Esophagus muscularis mucosa (tissue), 4 donors: ENCODE results near the gene POC1A. TPM values are rescaled to one million over a fixed set of nuclear protein-coding genes. Genes with fewer than 3 reads are reported as not detected.

Experiments used
- DNase-seq: peaks from one replicate; pipeline ENCODE4 v3.0.0-alpha.2; 2017; ENCODE audit errors: extremely low spot score
- H3K27ac ChIP-seq, 4 donors: fragments of 200-600 bp; sonication (generic); replicated peaks in 1 of 4; 1 replicate in 3 of 4; 2 replicates in 1 of 4; pipeline ENCODE4 v1.5.1; 2016 to 2019; ENCODE audit warnings: mild to moderate bottlenecking in 1 of 4
- H3K27me3 ChIP-seq, 4 donors: fragments of 200-600 bp; sonication (generic); one replicate each; pipeline versions ENCODE4 v1.5.1 to v1.6.0; 2016 to 2019
- H3K36me3 ChIP-seq, 4 donors: fragments of 200-600 bp; sonication (generic); one replicate each; pipeline ENCODE4 v1.5.1; 2016 to 2019
- H3K4me1 ChIP-seq, 4 donors: fragments of 200-600 bp; sonication (generic); one replicate each; pipeline ENCODE4 v1.5.1; 2016 to 2019
- H3K4me3 ChIP-seq, 4 donors: fragments of 200-600 bp; sonication (generic); 1 replicate in 2 of 4; 2 replicates in 2 of 4; pipeline ENCODE4 v1.5.1; 2016 to 2019; ENCODE audit warnings: mild to moderate bottlenecking in 4 of 4, moderate library complexity in 1 of 4
- H3K9me3 ChIP-seq, 4 donors: fragments of 200-600 bp; sonication (generic); 1 replicate in 3 of 4; 2 replicates in 1 of 4; pipeline ENCODE4 v1.5.1; 2016 to 2019
- EP300 ChIP-seq: sonication (generic); formaldehyde crosslinking; IDR thresholded peaks from one replicate; pipeline ENCODE4 v1.6.1; 2017; ENCODE audit warnings: antibody characterized with exemption
- POLR2A ChIP-seq: fragments of 450-650 bp; IDR thresholded peaks from one replicate; pipeline ENCODE4 v1.6.1; 2017; ENCODE audit warnings: antibody characterized with exemption, moderate library complexity, mild to moderate bottlenecking, low read depth
- POLR2AphosphoS5 ChIP-seq, 2 donors: sonication (generic); formaldehyde crosslinking; IDR thresholded peaks; one replicate each; pipeline ENCODE4 v1.6.1; 2017; ENCODE audit warnings: antibody characterized with exemption in 2 of 2
- WGBS: methylation state at CpG from one replicate; pipeline ENCODE4 v1.1.5; 2018; 5-methylcytosine and 5-hydroxymethylcytosine counted together
- intact Hi-C: fragments of 100-400 bp; cut with DNase I; formaldehyde crosslinking; loops from one replicate; pipeline ENCODE4 v1.15.1; 2023
- total RNA-seq, 4 donors: library from RNA; depleted of rRNA; stranded (reverse); fragments of >200 nt; gene quantifications; one replicate each; pipeline versions ENCODE4 v1.1.0 to v1.2.1, GENCODE V29; 2016
- TF ChIP-seq, protein P1 (sequence below), 3 experiments: fragments of 200-600 bp in 2 of 3; fragments of 450-650 bp in 1 of 3; sonication (generic) in 2 of 3; IDR thresholded peaks; one replicate each; pipeline ENCODE4 v1.5.1; 2017 to 2019; ENCODE audit warnings: antibody characterized with exemption in 3 of 3, mild to moderate bottlenecking in 2 of 3, moderate library complexity in 1 of 3

The POC1A gene
- total RNA-seq, 4 donors from 2014 or later: 0.71 to 2.1 (median 1.2) TPM

DNA sequence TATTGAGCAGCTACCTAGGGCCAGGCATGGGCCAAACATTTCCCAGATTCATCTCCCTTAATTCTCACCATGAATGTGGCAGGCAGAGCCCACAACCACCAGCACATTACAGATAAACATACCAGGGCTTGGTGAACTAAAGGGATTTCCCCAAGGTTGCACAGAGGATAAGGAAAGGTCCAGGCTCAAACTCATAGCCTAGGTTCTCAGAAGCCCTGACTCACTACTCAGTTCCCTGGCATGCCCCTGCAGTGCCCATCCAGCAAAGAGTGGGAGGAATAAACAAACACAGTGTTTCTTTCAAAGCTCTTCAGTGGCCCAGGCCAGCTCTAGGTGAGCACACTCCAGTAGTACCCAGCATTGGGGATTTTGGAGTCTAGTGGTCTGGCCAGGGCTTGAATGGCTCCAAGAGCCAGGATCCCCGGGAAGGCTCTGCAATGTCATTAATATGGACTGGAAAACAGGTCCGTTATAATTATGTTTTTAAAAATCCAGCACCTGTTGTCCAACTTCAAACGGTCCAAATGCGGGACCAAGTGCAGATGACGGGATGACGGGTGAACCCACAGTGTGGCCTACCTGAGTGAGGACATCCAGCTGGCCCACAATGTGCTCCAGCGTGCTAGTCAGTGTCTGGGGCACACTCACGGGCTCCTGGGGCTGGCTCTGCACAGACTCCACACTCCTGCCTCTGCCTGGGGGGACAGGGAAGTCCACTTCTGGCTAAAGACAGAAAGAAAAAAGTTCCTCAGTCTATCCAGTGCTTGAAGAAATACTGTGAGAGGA lies 58.0 kb downstream of the POC1A start:
- no peak overlapping the region for H3K4me3 ChIP-seq
- WGBS: 91% methylated on average over 8 of the region's 8 CpGs
- H3K9me3 ChIP-seq: peaks cover 0 to 4% (median 2%) of the 10 kb centered on the region in 4 donors
- intact Hi-C loops: no loop called here
- H3K27ac ChIP-seq: no peak overlapping the region
- H3K27me3 ChIP-seq: no peaks in the 10 kb centered on the region
- DNase-seq: no peak
- peaks cover 0 to 5% (median 2%) of the 10 kb centered on the region in 4 donors for H3K4me1 ChIP-seq
- TF ChIP-seq POLR2AphosphoS5 (IDR thresholded peaks at IDR 0.05): no peak
- TF ChIP-seq, protein P1, sequence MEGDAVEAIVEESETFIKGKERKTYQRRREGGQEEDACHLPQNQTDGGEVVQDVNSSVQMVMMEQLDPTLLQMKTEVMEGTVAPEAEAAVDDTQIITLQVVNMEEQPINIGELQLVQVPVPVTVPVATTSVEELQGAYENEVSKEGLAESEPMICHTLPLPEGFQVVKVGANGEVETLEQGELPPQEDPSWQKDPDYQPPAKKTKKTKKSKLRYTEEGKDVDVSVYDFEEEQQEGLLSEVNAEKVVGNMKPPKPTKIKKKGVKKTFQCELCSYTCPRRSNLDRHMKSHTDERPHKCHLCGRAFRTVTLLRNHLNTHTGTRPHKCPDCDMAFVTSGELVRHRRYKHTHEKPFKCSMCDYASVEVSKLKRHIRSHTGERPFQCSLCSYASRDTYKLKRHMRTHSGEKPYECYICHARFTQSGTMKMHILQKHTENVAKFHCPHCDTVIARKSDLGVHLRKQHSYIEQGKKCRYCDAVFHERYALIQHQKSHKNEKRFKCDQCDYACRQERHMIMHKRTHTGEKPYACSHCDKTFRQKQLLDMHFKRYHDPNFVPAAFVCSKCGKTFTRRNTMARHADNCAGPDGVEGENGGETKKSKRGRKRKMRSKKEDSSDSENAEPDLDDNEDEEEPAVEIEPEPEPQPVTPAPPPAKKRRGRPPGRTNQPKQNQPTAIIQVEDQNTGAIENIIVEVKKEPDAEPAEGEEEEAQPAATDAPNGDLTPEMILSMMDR (IDR thresholded peaks at IDR 0.05): no peak
- no peaks in the 10 kb centered on the region for H3K36me3 ChIP-seq

DNA sequence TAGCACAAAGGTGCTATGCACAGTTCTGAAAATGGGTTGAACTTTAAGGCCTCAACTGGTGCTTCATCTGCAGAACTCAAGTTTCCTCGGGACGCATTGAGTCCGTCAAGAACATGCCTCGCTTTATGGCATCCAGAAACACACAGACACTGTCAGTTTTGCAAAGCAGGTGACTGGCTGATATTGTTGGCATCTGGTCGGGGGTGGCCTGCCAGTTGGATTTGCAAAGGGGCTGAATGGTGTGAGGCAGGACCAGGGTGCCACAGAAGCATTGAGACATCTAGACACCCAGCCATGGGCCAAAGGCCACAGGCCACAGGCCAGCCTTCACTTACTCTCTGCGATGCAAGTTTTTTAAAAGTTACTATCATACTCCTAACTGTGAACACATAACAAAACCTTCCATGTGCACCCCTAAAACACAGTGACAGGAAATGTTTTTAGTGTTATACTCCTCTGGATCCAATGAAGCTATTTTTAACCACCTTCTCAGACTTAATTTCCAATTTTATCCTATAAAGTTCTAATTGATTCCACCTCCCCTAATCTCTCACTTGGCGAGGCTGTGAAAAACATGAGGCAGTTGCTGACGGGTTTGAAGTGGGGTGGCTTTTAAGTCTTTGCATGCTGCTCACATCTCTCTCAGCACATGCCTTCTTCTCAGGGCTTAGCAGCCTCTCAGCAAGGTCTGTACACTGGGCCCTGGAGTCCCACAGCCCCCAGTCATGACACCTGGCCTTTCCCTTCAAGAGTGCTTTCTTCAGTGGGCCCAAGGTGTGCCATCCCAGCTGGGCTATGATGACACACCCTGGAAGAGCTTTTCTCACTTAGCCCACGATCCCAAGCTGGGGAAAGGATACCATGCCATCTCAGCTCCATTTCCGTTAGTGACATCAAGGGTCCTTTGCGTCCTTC lies 59.4 kb downstream of the POC1A start:
- H3K9me3 ChIP-seq: no peaks in the 10 kb centered on the region
- no peak for DNase-seq
- TF ChIP-seq, protein P1 (IDR thresholded peaks at IDR 0.05): no peak
- TF ChIP-seq POLR2AphosphoS5 (IDR thresholded peaks at IDR 0.05): no peak
- no peak for TF ChIP-seq POLR2A
- no peak for TF ChIP-seq EP300

DNA sequence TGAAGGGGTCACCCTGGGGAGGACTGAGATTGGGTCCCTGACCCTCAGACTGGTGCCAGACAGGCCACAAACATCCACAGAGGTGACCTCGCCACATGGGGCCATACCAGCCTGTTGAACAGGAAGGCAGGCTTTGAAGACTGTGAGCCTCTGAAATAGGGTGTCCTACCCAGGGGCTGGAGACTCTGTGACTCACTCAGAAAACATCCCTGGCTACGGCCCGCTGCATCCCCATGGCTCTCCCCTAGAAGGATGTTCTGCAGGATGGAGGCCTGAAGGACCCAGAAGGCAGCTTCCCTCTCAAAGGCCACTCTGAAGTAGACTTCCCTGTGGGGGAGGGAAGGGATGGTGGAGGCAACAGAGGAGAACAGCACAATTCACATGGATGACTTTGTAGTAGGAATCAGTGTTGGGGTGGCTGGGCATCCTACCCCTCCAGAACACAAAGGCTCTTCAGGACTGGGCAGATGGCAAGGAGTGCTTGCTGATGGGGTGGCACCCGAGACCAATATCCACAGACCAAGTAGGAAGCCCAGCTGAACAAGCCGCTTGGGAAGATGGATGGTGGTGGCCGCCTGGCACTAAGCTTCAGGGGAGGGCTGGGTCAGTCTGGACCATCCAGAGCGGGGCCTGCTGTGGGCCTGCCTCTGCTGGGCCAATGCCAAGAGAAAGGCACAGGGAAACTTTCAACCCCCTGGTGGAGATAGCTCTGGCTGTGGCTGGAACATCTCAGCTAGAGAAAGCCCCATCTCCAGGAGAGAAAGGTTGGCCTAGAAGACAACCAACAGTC lies 60.3 kb downstream of the POC1A start:
- Histone ChIP-seq H3K27me3 (no peaks in the 10 kb centered on the region), H3K27ac (no peak overlapping the region), H3K4me1 (peaks cover 17 to 27% (median 21%) of the 10 kb centered on the region in 4 donors), H3K4me3 (no peak overlapping the region), H3K9me3 (no peaks in the 10 kb centered on the region), H3K36me3 (no peaks in the 10 kb centered on the region)
- WGBS: 98% methylated on average over 6 of the region's 7 CpGs
- no peak for DNase-seq
- no peak for TF ChIP-seq POLR2AphosphoS5 (IDR thresholded peaks at IDR 0.05)
- intact Hi-C loops: no loop called here

More for the DNA sequence above, 59.4 kb downstream of the POC1A start:
- WGBS: 94% methylated on average over 11 of the region's 11 CpGs
- no peak overlapping the region for H3K27ac ChIP-seq
- H3K27me3 ChIP-seq: no peaks in the 10 kb centered on the region
- H3K4me3 ChIP-seq: no peak overlapping the region
- H3K36me3 ChIP-seq: no peaks in the 10 kb centered on the region
- H3K4me1 ChIP-seq: peaks cover 8 to 18% (median 12%) of the 10 kb centered on the region in 4 donors
- intact Hi-C loops: no loop called here

DNA sequence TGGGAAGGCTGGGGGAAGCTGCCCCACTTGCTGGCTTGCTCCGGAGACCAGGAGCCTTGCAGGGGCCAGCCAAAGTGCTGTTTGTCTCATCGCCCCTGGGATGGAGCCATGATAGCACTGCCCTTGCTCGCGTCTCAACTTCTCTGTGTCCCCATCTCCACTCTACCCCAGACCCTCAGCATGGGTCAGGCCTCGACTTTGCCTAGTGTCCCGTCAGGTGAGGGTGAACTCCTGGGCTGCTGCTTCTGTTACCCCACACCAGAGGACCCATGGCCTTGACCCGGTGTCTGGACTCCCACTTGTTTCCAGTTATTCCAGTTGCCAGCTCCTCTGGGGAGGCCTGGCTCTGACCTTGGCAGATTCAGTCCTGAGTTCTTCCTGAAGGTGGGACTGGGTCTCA lies 61.3 kb downstream of the POC1A start:
- no peak overlapping the region for H3K4me3 ChIP-seq
- no peaks in the 10 kb centered on the region for H3K9me3 ChIP-seq
- peaks cover 25 to 35% (median 30%) of the 10 kb centered on the region in 4 donors for H3K4me1 ChIP-seq
- no peak for TF ChIP-seq EP300
- no peak for TF ChIP-seq POLR2AphosphoS5 (IDR thresholded peaks at IDR 0.05)
- TF ChIP-seq, protein P1 (IDR thresholded peaks at IDR 0.05): no peak
- TF ChIP-seq POLR2A: no peak
- no peaks in the 10 kb centered on the region for H3K27me3 ChIP-seq
- no peak for DNase-seq
- WGBS: 94% methylated on average over 7 of the region's 7 CpGs
- no peaks in the 10 kb centered on the region for H3K36me3 ChIP-seq
- intact Hi-C loops: no loop called here
- H3K27ac ChIP-seq: no peak overlapping the region
